ENCODE results near the gene DMXL1.
A peak's percentile ranks its signal among the peaks of the same experiment; 100 is the strongest.
"Not testable (repeated sequence)": the region's sequence is repeated elsewhere in the genome, so short reads cannot be mapped to it uniquely, and the experiment has no call there.

Gene DMXL1

DNA sequence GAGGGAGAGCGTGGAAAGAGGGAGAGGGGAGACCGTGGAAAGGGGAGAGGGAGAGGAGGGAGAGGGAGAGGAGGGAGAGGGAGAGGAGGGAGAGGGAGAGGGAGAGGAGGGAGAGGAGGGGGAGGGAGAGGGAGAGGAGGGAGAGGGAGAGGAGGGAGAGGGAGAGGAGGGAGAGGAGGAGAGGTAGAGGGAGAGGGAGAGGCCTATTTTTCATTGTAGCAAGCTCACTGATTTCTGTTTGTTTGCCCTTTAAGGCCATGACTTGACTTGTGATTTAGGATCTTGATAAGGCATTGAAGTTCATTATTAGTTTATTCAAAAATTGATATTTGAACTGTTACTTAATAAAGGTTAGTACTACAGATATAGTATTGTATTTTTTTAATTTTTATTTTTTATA is 52.4 kb downstream of the DMXL1 start:
- DNase-seq = no peak

GRCh38 chr5:119129770-119130169 is 58.9 kb downstream of the DMXL1 start:
- no peak for DNase-seq

GRCh38 chr5:119131530-119132304 is 60.8 kb downstream of the DMXL1 start:
- no peak for DNase-seq

DNA sequence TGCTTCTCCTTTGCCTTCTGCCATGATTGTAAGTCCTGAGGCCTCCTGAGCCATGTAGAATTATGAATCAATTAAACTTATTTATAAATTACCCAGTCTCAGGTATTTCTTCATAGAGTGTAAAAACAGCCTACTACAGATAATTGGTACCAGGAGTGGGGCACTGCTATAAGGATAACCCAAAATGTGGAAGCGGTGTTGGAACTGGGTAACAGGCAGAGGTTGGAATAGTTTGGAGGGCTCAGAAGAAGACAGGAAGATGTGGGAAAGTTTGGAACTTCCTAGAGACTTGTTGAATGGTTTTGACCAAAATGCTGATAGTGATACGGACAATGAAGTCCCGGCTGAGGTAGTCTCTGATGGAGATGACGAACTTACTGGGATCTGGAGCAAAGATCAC is 64.9 kb downstream of the DMXL1 start:
- DNase-seq = not testable (repeated sequence)

GRCh38 chr5:119136666-119137318 is 65.9 kb downstream of the DMXL1 start:
- DNase-seq = no peak

DNA sequence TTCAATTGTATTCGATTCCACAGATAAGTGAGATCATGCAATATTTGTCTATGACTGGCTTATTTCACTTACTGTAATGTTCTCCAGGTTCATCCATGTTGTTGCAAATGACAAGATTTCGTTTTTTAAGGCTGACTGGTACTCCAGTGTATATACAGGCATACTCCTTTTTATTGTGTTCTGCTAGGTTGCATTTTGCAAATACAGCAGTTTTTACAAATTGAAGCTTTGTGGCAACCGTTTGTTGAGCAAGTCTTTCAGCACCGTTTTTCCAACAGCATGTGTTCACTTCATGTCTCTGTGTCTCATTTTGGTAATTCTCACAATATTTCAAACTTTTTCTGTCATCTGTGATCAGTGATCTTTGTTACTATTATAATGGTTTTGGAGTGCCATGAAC is 82.7 kb downstream of the DMXL1 start:
- no peak for DNase-seq

DNA sequence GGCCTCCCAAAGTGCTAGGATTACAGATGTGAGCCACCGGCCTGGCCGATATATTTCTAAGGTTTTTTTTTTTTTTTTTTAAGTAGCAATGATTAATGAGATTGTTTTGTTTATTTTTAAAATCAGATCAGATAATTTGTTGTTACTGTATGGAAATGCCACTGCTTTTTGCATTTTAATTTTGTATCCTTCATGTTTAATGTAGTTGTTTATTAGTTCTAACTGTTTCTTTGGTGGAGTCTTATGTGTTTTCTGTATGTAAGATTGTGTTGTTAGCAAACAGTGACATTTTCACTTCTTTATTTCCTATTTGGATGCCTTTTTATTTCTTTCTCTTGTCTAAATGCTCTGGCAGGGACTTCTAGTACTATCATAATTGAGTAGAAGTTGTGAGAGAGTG is 87.3 kb downstream of the DMXL1 start:
- DNase-seq = no peak

- no peak for DNase-seq
Observed at GRCh38 chr5:119161430-119161829, 90.5 kb downstream of the DMXL1 start.

- DNase-seq = no peak
Observed at GRCh38 chr5:119166026-119166425, 95.1 kb downstream of the DMXL1 start.

DNA sequence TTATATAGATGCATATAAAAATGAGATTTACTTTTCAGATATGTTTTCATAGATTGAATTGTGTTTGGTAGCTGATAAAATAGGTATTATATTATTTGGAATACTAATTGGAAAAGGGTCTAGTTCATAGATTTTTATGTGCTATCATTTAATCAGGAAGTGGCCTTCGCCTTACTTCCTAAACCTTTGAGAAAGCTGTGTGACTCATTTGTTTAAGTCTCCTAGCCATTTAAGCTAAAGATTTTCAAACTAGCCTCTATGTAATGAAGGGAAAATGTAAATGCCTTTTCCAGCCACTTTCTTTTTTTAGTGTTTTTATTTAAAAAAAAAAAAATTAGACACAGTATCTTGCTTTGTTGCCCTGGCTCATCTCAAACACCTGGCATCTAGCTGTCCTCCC is 97.5 kb downstream of the DMXL1 start:
- DNase-seq = no peak

DNA sequence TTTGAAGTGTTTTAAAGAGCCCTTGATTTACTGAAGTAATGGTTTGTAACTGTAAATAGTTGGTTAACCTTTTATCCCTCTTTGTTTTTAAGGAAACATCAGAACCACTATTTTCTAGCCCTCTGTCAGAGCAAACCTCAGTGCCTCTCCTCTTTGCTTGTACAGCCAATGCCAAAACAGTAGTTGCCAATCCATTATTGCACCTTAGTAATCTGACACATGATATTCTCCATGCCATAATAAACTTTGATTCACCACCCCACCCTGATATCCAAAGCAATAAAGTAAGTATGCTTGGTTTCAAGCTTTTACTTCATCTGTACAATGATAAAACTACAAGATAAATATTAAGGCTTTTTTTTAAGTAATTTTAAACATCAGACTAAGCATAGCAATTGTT is 100.8 kb downstream of the DMXL1 start:
- DNase-seq = no peak

- DNase-seq = no peak
Observed at GRCh38 chr5:119174578-119175163, 103.8 kb downstream of the DMXL1 start.

DNA sequence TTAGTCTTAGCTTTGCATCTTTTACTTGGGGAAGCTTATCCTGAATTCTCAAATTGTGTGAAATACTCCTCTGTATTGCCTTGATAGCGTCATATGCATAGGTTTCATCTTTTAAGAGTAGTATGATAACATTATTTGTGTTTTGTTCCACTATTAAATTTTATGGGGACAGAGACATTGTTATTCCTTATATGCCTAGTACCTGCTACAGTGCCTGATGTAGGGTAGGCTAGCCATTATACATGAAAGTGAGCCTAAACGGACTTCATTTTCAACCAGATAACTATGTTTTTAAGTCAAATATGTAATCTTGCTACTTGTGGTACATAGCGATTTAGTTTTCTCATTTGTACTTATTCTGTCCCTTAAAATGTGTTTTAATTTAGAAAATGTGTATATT is 105.9 kb downstream of the DMXL1 start:
- no peak for DNase-seq

GRCh38 chr5:119177226-119177625 is 106.3 kb downstream of the DMXL1 start:
- DNase-seq = no peak

DNA sequence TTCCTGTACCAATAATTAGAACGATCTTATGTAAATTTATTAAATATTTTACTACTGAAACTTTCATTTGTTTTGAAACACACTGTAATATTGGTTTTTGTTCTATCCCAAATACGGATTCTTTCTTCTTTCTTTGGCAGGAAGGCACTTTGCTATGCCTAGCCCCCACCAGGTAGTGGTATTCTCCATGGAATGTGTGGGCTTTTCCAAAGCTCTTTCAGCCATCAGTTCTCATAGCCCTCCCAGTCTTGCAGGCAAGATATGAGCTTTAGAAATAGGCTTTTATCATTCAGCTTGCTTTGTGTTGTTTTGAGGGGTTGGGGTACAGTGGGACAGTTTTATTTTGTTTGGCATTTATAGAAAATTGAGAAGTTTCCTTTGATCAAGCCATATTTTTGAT is 107.5 kb downstream of the DMXL1 start:
- DNase-seq = no peak

GRCh38 chr5:119179857-119180641 is 109.2 kb downstream of the DMXL1 start:
- DNase-seq = no peak

DNA sequence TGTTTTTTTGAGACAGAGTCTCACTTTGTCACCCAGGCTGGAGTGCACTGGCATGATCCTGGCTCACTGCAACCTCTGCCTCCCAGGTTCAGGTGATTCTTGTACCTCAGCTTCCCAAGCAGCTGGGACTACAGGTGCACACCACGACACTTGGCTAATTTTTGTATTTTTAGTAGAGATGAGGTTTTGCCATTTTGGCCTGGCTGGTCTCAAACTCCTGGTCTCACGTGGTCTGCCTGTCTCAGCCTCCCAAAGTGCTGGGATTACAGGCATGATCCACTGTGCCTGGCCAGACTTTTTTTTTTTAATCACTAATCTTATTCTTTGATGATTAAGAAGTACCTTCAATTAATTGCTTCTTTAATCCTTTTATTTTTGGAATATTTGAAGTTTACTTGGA is 114.6 kb downstream of the DMXL1 start:
- DNase-seq = not testable (repeated sequence)

- DNase-seq = peak in 1 of 5 donors; percentile 8
Observed at GRCh38 chr5:119187776-119188529, 117.1 kb downstream of the DMXL1 start.

- no peak for DNase-seq
Observed at GRCh38 chr5:119190470-119191095, 119.7 kb downstream of the DMXL1 start.

- no peak for DNase-seq
Observed at GRCh38 chr5:119191944-119192343, 121.1 kb downstream of the DMXL1 start.

- DNase-seq = no peak
Observed at GRCh38 chr5:119200795-119201194, 129.9 kb downstream of the DMXL1 start.

GRCh38 chr5:119207105-119207504 is 136.2 kb downstream of the DMXL1 start:
- no peak for DNase-seq
